Endothelial cell of umbilical vein (primary cell): ENCODE measurements around the gene C10orf53. TPM values are rescaled to one million over a fixed set of nuclear protein-coding genes. Genes with fewer than 3 reads are reported as not detected.

Experiments used
- BruUV-seq: library from RNA; stranded (reverse); fragments of 400-500 nt; replicated peaks from 2 replicates; lab custom pipeline; 2021; lab: Mats Ljungman, UMichigan
- CTCF ChIA-PET: fragments of 300-600, 350-600 bp; sonication (Branson Sonifier 250); formaldehyde crosslinking; loops from one replicate; lab custom pipeline; 2021; ENCODE audit warnings: antibody characterized with exemption, inconsistent platforms; lab: Charles Lee
- POLR2A ChIA-PET: fragments of 300-600, 350-600 bp; sonication (Branson Sonifier 250); formaldehyde crosslinking; loops from one replicate; lab custom pipeline; 2021; ENCODE audit warnings: antibody characterized with exemption, inconsistent platforms; lab: Charles Lee
- DNase-seq: peaks from one replicate; pipeline ENCODE4 v3.0.0-alpha.2; 2011; ENCODE audit warnings: low read depth, low spot score
- FAIRE-seq: peaks from 2 replicates; lab custom pipeline; 2011; peaks lifted over from hg19 to GRCh38; lab: Jason Lieb, UNC
- H2AFZ ChIP-seq: 2 replicates; pipeline ENCODE4 v1.6.0; 2012; ENCODE audit warnings: low read depth, low read length, control low read depth, inconsistent platforms
- H3K27ac ChIP-seq: 2 replicates; pipeline ENCODE4 v1.5.1; 2011; ENCODE audit warnings: low read depth, mild to moderate bottlenecking, control low read depth, low read length, moderate library complexity; ENCODE audit not compliant: insufficient read depth
- H3K27me3 ChIP-seq, 2 experiments: 2 replicates each; pipeline versions ENCODE4 v1.6.0 to v1.6.1; 2011; ENCODE audit warnings: low read length in 2 of 2, mixed read lengths in 1 of 2; ENCODE audit not compliant: control insufficient read depth in 2 of 2, insufficient read depth in 2 of 2
- H3K36me3 ChIP-seq, 2 experiments: 2 replicates in 1 of 2; 3 replicates in 1 of 2; pipeline ENCODE4 v1.5.1; 2011; ENCODE audit warnings: low read length in 2 of 2, mild to moderate bottlenecking in 1 of 2, moderate library complexity in 1 of 2; ENCODE audit not compliant: control insufficient read depth in 2 of 2, insufficient read depth in 2 of 2; ENCODE audit errors: extremely low read depth in 1 of 2
- H3K4me1 ChIP-seq: 3 replicates; pipeline ENCODE4 v1.5.1; 2011; ENCODE audit warnings: mild to moderate bottlenecking, low read length; ENCODE audit not compliant: control insufficient read depth, insufficient read depth; ENCODE audit errors: extremely low read depth
- H3K4me2 ChIP-seq: 2 replicates; pipeline ENCODE4 v1.6.1; 2011; ENCODE audit warnings: low read length, control low read depth, mixed read lengths; ENCODE audit not compliant: insufficient read depth
- H3K4me3 ChIP-seq, 3 experiments: fragments of 200-600 bp in 1 of 3; sonication (generic), shearing (Covaris generic) in 1 of 3; replicated peaks in 1 of 3; 2 replicates each; pipeline ENCODE4 v1.5.1; 2011 to 2016; ENCODE audit warnings: control low read depth in 3 of 3, low read length in 3 of 3, mild to moderate bottlenecking in 2 of 3, inconsistent platforms in 1 of 3, low read depth in 1 of 3, moderate library complexity in 1 of 3; ENCODE audit not compliant: insufficient read depth in 1 of 3
- H3K79me2 ChIP-seq: 2 replicates; pipeline ENCODE4 v1.6.0; 2012; ENCODE audit warnings: low read length, inconsistent platforms; ENCODE audit not compliant: control insufficient read depth, insufficient read depth
- H3K9ac ChIP-seq: replicated peaks from 2 replicates; pipeline ENCODE3; 2011; ENCODE audit warnings: low read length, control low read depth; ENCODE audit not compliant: insufficient read depth; ENCODE audit errors: extremely low read depth
- H3K9me1 ChIP-seq: replicated peaks from 3 replicates; pipeline ENCODE4 v1.6.0; 2011; ENCODE audit warnings: mild to moderate bottlenecking, low read length; ENCODE audit not compliant: control insufficient read depth, insufficient read depth; ENCODE audit errors: extremely low read depth
- H3K9me3 ChIP-seq: replicated peaks from 2 replicates; pipeline ENCODE4 v1.5.1; 2012; ENCODE audit warnings: low read length, inconsistent platforms; ENCODE audit not compliant: control insufficient read depth, insufficient read depth
- H4K20me1 ChIP-seq: replicated peaks from 2 replicates; pipeline ENCODE3; 2011; ENCODE audit warnings: mild to moderate bottlenecking, low read length; ENCODE audit not compliant: control insufficient read depth, insufficient read depth; ENCODE audit errors: extremely low read depth
- CTCF ChIP-seq, 2 donors: IDR thresholded peaks; 1 replicate in 1 of 2; 2 replicates in 1 of 2; pipeline ENCODE4 v1.5.1; 2011; ENCODE audit warnings: low read length in 2 of 2, mild to moderate bottlenecking in 2 of 2, moderate library complexity in 2 of 2, control low read depth in 1 of 2, inconsistent platforms in 1 of 2, low read depth in 1 of 2; ENCODE audit not compliant: insufficient read depth in 1 of 2; ENCODE audit errors: extremely low read depth in 1 of 2
- FOS ChIP-seq: IDR thresholded peaks from 2 replicates; pipeline ENCODE4 v1.6.1; 2011; ENCODE audit warnings: mild to moderate bottlenecking, low read length, moderate library complexity, borderline replicate concordance; ENCODE audit not compliant: insufficient read depth
- GATA2 ChIP-seq: IDR thresholded peaks from 2 replicates; pipeline ENCODE4 v1.7.0; 2011; ENCODE audit warnings: low read depth, mild to moderate bottlenecking, moderate library complexity, mixed read lengths, low read length; ENCODE audit not compliant: insufficient read length, insufficient read depth
- MAX ChIP-seq: IDR thresholded peaks from 2 replicates; pipeline ENCODE4 v1.6.1; 2011; ENCODE audit not compliant: insufficient read depth, insufficient read length
- MYC ChIP-seq: IDR thresholded peaks from one replicate; pipeline ENCODE4 v1.6.1; 2011; ENCODE audit warnings: mild to moderate bottlenecking, low read depth, low read length
- POLR2A ChIP-seq: IDR thresholded peaks from 2 replicates; pipeline ENCODE4 v1.6.1; 2012; ENCODE audit warnings: low read depth, mild to moderate bottlenecking, control low read depth, low read length
- POLR2AphosphoS5 ChIP-seq: IDR thresholded peaks from 2 replicates; pipeline ENCODE4 v1.6.1; 2012; ENCODE audit warnings: low read depth, mild to moderate bottlenecking, control low read depth, low read length, moderate library complexity; ENCODE audit not compliant: insufficient read depth
- dilution Hi-C: fragments of 300-500 bp; cut with MboI; formaldehyde crosslinking; loops from one replicate; pipeline ENCODE4 v1.15.0; 2019; ENCODE audit warnings: low sequenced_read_pairs; ENCODE audit not compliant: extremely low pct_ligation_motif_present
- intact Hi-C: fragments of 100-400 bp; cut with micrococcal nuclease; formaldehyde crosslinking; loops from one replicate; pipeline ENCODE4 v1.10.0; 2022
- polyA plus RNA-seq, 4 experiments: library from polyadenylated mRNA; depleted of rRNA in 3 of 4; stranded (reverse) in 3 of 4; unstranded in 1 of 4; fragments of >200 nt; gene quantifications; 2 replicates each; pipeline versions ENCODE4 v1.2.1 to v1.2.3, GENCODE V29; 2011 to 2012; ENCODE audit warnings: missing spikeins in 1 of 4
- total RNA-seq: library from RNA; stranded (reverse); gene quantifications from 2 replicates; pipeline ENCODE4 v1.2.3, GENCODE V29; 2021

Gene C10orf53
- total and polyA plus RNA-seq, 2 donors (not counting 3 experiments of a cell fraction or from before 2014, with no cell fraction given) = not detected

GRCh38 chr10:49736564-49737113 is 57.2 kb downstream of the C10orf53 start:
- Histone ChIP-seq H3K27me3 (no peaks in the 10 kb centered on the region), H3K9ac (no peak overlapping the region), H3K9me3 (no peaks in the 10 kb centered on the region), H3K27ac (no peak overlapping the region), H3K4me3 (no peak overlapping the region), H4K20me1 (no peaks in the 10 kb centered on the region), H3K4me2 (no peak overlapping the region), H3K79me2 (no peaks in the 10 kb centered on the region), H3K36me3 (no peaks in the 10 kb centered on the region), H2AFZ (no peak overlapping the region), H3K9me1 (no peaks in the 10 kb centered on the region), H3K4me1 (no peaks in the 10 kb centered on the region)
- ChIA-PET POLR2A (no interaction called here), CTCF (no interaction called here)
- BruUV-seq = no TSS peak
- intact Hi-C loops = no loop called here
- FAIRE-seq (no peak), DNase-seq (no peak)
- dilution Hi-C loops = no loop called here
- TF ChIP-seq POLR2A = no peak
- no peak for TF ChIP-seq MAX
- no peak for TF ChIP-seq CTCF (IDR thresholded peaks at IDR 0.05; ENCODE audit: extremely low read depth in 1 of 2, insufficient read depth in 1 of 2, low read depth in 1 of 2, low read length in 2 of 2)
- TF ChIP-seq GATA2 = no peak
- TF ChIP-seq POLR2AphosphoS5 = no peak
- TF ChIP-seq FOS = no peak
- no peak for TF ChIP-seq MYC
